ENCODE measurements around the gene FADS6. TPM values are rescaled to one million over a fixed set of nuclear protein-coding genes. Genes with fewer than 3 reads are reported as not detected.

FADS6 gene
- total and polyA plus RNA-seq, 2 donors from 2014 or later, result not detected

GRCh38 chr17:74928786-74929185 lies 35.4 kb upstream of the FADS6 start:
- H3K9ac ChIP-seq (ENCODE audit: low read length in 3 of 3), result no peak overlapping the region
- peaks cover 0 to 5% (median 0%) of the 10 kb centered on the region in 3 donors for H3K4me1 ChIP-seq (ENCODE audit: control insufficient read depth in 2 of 3, insufficient read depth in 2 of 3, low read depth in 1 of 3, low read length in 3 of 3)
- intact Hi-C loops (cut with DNase I), result no loop called here
- no peaks in the 10 kb centered on the region for H3K36me3 ChIP-seq (ENCODE audit: control insufficient read depth in 2 of 3, insufficient read depth in 3 of 3, low read length in 3 of 3)
- no peak for TF ChIP-seq CTCF (IDR thresholded peaks at IDR 0.05; ENCODE audit: borderline replicate concordance, extremely low read depth, insufficient read depth)
- H3K27me3 ChIP-seq (ENCODE audit: control insufficient read depth, insufficient read depth, low read length), result peaks cover 26% of the 10 kb centered on the region
- DNase-seq, result peak in 1 of 5 donors; percentile 43
- no peak overlapping the region for H3K4me3 ChIP-seq (ENCODE audit: low read length in 3 of 3)
- FAIRE-seq, result no peak
- H3K9me3 ChIP-seq (ENCODE audit: control insufficient read depth in 2 of 3, insufficient read depth in 1 of 3, low read length in 3 of 3), result no peaks in the 10 kb centered on the region
- no peak overlapping the region for H3K27ac ChIP-seq (ENCODE audit: low read depth in 2 of 2, low read length in 2 of 2)

GRCh38 chr17:74925242-74925641 lies 31.8 kb upstream of the FADS6 start:
- Histone ChIP-seq H3K4me1 (ENCODE audit: control insufficient read depth in 2 of 3, insufficient read depth in 2 of 3, low read depth in 1 of 3, low read length in 3 of 3) (peaks cover 0 to 6% (median 0%) of the 10 kb centered on the region in 3 donors), H3K27ac (ENCODE audit: low read depth in 2 of 2, low read length in 2 of 2) (no peak overlapping the region), H3K9me3 (ENCODE audit: control insufficient read depth in 2 of 3, insufficient read depth in 1 of 3, low read length in 3 of 3) (no peaks in the 10 kb centered on the region), H3K27me3 (ENCODE audit: control insufficient read depth, insufficient read depth, low read length) (peaks cover 25% of the 10 kb centered on the region), H3K36me3 (ENCODE audit: control insufficient read depth in 2 of 3, insufficient read depth in 3 of 3, low read length in 3 of 3) (no peaks in the 10 kb centered on the region), H3K4me3 (ENCODE audit: low read length in 3 of 3) (no peak overlapping the region), H3K9ac (ENCODE audit: low read length in 3 of 3) (no peak overlapping the region)
- FAIRE-seq (no peak), DNase-seq (peak in 1 of 5 donors; percentile 23)
- no peak for TF ChIP-seq CTCF (IDR thresholded peaks at IDR 0.05; ENCODE audit: borderline replicate concordance, extremely low read depth, insufficient read depth)
- intact Hi-C loops (cut with DNase I), result no loop called here

- H3K9ac ChIP-seq (ENCODE audit: low read length in 3 of 3), result no peak within 1 kb of the TSS
- no peak within 1 kb of the TSS for H3K27ac ChIP-seq (ENCODE audit: low read depth in 2 of 2, low read length in 2 of 2)
- FAIRE-seq (no peak), DNase-seq (peak in 4 of 5 donors; percentile 33 to 63 (median 51))
- no peak within 1 kb of the TSS for H3K4me3 ChIP-seq (ENCODE audit: low read length in 3 of 3)
- intact Hi-C loops (cut with DNase I), result no loop called here
- TF ChIP-seq CTCF (IDR thresholded peaks at IDR 0.05; ENCODE audit: borderline replicate concordance, extremely low read depth, insufficient read depth), result no peak
- no peaks in the 10 kb centered on the region for H3K36me3 ChIP-seq (ENCODE audit: control insufficient read depth in 2 of 3, insufficient read depth in 3 of 3, low read length in 3 of 3)
- H3K4me1 ChIP-seq (ENCODE audit: control insufficient read depth in 2 of 3, insufficient read depth in 2 of 3, low read depth in 1 of 3, low read length in 3 of 3), result peaks cover 0 to 6% (median 0%) of the 10 kb centered on the region in 3 donors
- H3K27me3 ChIP-seq (ENCODE audit: control insufficient read depth, insufficient read depth, low read length), result peaks cover 25% of the 10 kb centered on the region
- H3K9me3 ChIP-seq (ENCODE audit: control insufficient read depth in 2 of 3, insufficient read depth in 1 of 3, low read length in 3 of 3), result no peaks in the 10 kb centered on the region
Observed at GRCh38 chr17:74924250-74924948, 31.0 kb upstream of the FADS6 start, which contains the start of gene OTOP2. TSS of gene OTOP2 (plus strand) at chr17:74924273. CDS start at chr17:74924633, 360 bp downstream.

Data from kidney (tissue), 14 donors.